ENCODE measurements around the gene PDGFB. TPM values are rescaled to one million over a fixed set of nuclear protein-coding genes. Genes with fewer than 3 reads are reported as not detected.

PDGFB gene
- total and polyA plus RNA-seq, 2 of the 4 experiments (the other 2 are of a cell fraction): 0.07 TPM; not detected in 1

- Histone ChIP-seq H3K27ac (ENCODE audit: insufficient read depth, low read length) (peak overlapping the region; percentile 41), H2BK5ac (ENCODE audit: low read depth, low read length, poor library complexity, severe bottlenecking) (peak overlapping the region; percentile 91), H2AFZ (replicated peaks; ENCODE audit: low read length, poor library complexity) (peak overlapping the region; percentile 90), H3K56ac (ENCODE audit: extremely low read depth, insufficient read depth, low read length) (peak overlapping the region; percentile 23), H3K14ac (replicated peaks; ENCODE audit: low read depth, low read length) (peak overlapping the region; percentile 79), H3K4me2 (ENCODE audit: low read depth, low read length) (0 out of 2 replicates have a peak overlapping the region, but pooled peaks have one; percentile 2), H3K9me3 (ENCODE audit: control insufficient read depth, insufficient read depth, low read length) (no peaks in the 10 kb centered on the region), H3K23ac (ENCODE audit: low read depth, low read length) (peak overlapping the region; percentile 57), H3K18ac (ENCODE audit: low read depth, low read length) (peak overlapping the region; percentile 91), H3K4ac (ENCODE audit: low read depth, low read length) (peak overlapping the region; percentile 94), H3K4me1 (ENCODE audit: control insufficient read depth, insufficient read depth, low read length) (peaks cover 38% of the 10 kb centered on the region), H3K9me1 (ENCODE audit: insufficient read depth, low read length) (peaks cover 25% of the 10 kb centered on the region), H3K9ac (ENCODE audit: low read depth, low read length) (peak overlapping the region; percentile 8; the same call in 1 of the 2 replicates), H3K36me3 (ENCODE audit: control insufficient read depth, insufficient read depth, low read length) (no peaks in the 10 kb centered on the region), H2AK9ac (replicated peaks; ENCODE audit: low read depth, low read length, poor library complexity) (peak overlapping the region; percentile 63), H3K79me1 (ENCODE audit: low read depth in 1 of 2, low read length in 2 of 2) (peaks cover 0 to 18% of the 10 kb centered on the region in 2 experiments; a peak in 1 of 4 replicates), H2BK20ac (ENCODE audit: low read depth, low read length) (peak overlapping the region; percentile 94), H2AK5ac (ENCODE audit: low read depth, low read length) (peak overlapping the region; percentile 98), H2BK15ac (ENCODE audit: low read depth, low read length) (peak overlapping the region; percentile 88; the same call in 2 of the 3 replicates), H4K8ac (ENCODE audit: low read depth in 2 of 2, low read length in 2 of 2) (peak overlapping the region; percentile 34 to 91), H4K5ac (ENCODE audit: low read depth, low read length) (peak overlapping the region; percentile 97), H4K91ac (ENCODE audit: insufficient read depth, low read depth, low read length) (peak overlapping the region; percentile 92), H3K27me3 (ENCODE audit: control insufficient read depth, insufficient read depth, low read length) (no peaks in the 10 kb centered on the region), H4K20me1 (ENCODE audit: insufficient read depth, low read length) (no peaks in the 10 kb centered on the region), H3K4me3 (ENCODE audit: insufficient read depth, low read depth, low read length) (no peak overlapping the region), H2BK120ac (ENCODE audit: low read depth, low read length) (peak overlapping the region; percentile 98)
- ATAC-seq (ENCODE audit: low read depth): peak; percentile 66
- WGBS, 2 experiments (ENCODE audit: extremely low coverage in 2 of 2, insufficient read length in 1 of 2): 45% methylated on average over 6 of the region's 15 CpGs; no CpG with 5 or more reads in 1 of the 2 experiments
- no TSS peak for BruUV-seq (replicated peaks)
- peak; percentile 79 for DNase-seq
- ChIA-PET POLR2A (ENCODE audit: unreplicated experiment) (interaction anchor here (0.6 kb wide), 1 partner anchor 97 kb away, joined by 3 read pairs; no protein-coding TSS in a partner anchor), CTCF (no interaction called here)
- TF ChIP-seq MAZ (IDR thresholded peaks at IDR 0.05; ENCODE audit: borderline replicate concordance, low read depth, low read length) (peak; percentile 18; the same call in 1 of the 2 replicates), POLR2A (IDR thresholded peaks at IDR 0.05; ENCODE audit: low read depth, low read length) (no peak), RAD21 (IDR thresholded peaks at IDR 0.05; ENCODE audit: low read length) (no peak), CHD1 (IDR thresholded peaks at IDR 0.05; ENCODE audit: low read depth, low read length) (no peak), BHLHE40 (IDR thresholded peaks at IDR 0.05; ENCODE audit: low read depth, low read length) (no peak)
- dilution Hi-C loops (cut with HindIII; ENCODE audit: low sequenced_read_pairs, unreplicated experiment) (no loop called here), in situ Hi-C loops (cut with MboI; ENCODE audit: low sequenced_read_pairs) (no loop called here), intact Hi-C loops (cut with micrococcal nuclease) (no loop called here)
These were observed 10.1 kb upstream of the PDGFB start for GRCh38 chr22:39254789-39255298.

Measured in IMR-90 (cell line).